ELF-1 (cell line): ENCODE measurements around the gene PIGP.
A peak's percentile ranks its signal among the peaks of the same experiment; 100 is the strongest.
"Not testable (repeated sequence)": the region's sequence is repeated elsewhere in the genome, so short reads cannot be mapped to it uniquely, and the experiment has no call there.

Experiments used
- DNase-seq: peaks from one replicate; pipeline ENCODE4 v3.0.0-alpha.2; 2016; ENCODE audit warnings: low read depth, low spot score

PIGP gene

DNA sequence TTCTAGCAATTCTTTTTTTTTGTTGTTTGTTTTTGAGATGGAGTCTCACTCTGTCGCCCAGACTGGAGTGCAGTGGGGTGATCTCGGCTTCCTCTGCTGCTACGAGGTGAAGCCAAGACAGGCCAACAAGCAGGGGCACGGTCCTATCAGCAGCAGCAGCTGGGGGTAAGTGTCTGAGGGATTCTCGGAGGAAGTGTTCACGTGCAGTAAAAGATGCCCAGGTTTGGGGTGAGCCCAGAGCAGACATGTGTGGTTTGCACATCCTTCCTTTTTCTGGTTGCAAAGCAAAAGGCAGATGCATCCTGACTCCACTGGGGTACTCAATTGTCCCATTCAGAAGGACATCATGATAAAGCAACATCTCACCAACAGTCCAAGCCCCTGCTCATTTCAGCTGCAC, 27.7 kb downstream of the PIGP start:
- DNase-seq, result no peak

DNA sequence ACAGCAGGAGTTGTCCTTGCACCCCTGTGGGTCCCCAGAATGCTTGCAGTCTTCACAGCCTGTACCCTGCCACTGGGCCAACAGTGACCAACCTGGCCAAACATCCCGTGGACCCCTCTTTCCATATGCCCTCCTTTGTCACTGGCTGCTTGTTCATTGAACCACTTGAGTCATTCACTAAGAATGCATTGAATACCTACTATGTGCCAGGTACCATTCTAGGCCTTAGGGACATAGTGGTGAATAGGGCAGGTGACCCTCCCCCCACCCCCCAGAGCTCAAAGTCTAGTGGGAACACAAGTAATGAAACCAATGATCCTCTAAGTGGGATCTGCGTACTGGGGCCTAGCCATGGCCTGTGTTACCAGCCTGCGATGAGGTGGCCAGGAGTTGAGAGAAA, 28.2 kb downstream of the PIGP start:
- no peak for DNase-seq

DNA sequence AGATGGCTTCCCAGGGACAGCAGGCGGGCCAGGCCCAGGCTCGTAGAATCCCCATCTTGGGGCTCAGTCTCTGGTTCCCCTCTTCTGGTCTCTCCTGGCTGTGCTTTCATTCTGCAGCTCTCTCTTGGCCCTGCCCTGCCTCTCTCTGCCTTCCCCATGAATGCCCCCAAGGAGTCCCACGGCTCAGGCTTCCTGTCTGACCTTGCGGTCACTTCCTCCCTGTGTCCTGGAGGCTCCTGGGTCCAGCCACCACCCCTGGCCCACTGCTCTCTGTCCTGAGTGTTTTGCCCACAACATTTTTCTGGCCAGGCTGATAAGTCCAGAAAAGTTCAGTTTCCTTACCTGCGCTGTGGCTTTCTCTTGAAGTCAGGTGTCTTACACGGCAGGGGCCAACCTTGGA, 29.1 kb downstream of the PIGP start:
- no peak for DNase-seq

DNA sequence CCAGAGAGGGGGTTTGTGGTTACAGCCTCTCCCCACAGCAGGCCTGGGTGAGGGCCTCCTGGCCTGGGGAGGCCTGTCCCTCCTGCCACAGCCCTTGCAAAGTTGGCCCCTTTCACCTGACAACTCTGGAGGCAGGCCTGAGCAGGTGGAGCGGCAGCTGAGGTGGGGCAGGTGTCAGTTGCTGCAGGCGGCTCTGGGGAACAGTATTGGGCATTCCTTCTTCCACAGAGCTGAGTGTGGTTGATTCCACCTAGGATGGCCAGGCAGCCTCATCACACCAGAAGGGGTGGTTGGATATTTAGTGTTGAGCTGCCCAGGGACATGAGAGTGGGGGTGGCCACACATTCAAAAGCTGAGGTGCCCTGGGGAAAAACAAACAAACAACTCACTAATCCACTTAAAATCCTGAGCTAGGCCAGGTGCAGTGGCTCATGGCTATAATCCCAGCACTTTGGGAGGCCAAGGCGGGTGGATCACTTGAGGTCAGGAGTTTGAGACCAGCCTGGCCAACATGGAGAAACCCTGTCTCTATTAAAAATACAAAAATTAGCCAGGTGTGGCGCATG, 31.1 kb downstream of the PIGP start:
- DNase-seq, result peak; percentile 14

DNA sequence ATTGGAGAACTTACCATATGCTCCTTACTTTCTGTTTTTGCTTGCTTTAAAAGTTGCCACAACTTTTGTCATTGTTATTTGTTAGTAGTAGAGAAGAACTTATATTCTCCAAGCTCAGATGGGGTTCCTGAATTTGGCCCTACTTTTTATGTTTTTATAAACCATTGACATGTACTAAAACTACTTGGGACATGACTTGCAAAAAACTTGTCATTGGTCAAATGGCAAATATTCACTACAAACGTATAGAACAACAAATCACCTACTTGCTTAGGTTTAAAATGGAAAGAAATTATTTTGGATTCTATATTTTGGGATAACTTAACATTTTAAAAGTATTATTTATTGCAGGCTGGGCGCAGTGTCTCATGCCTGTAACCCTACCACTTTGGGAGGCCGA, 32.7 kb downstream of the PIGP start:
- no peak for DNase-seq

DNA sequence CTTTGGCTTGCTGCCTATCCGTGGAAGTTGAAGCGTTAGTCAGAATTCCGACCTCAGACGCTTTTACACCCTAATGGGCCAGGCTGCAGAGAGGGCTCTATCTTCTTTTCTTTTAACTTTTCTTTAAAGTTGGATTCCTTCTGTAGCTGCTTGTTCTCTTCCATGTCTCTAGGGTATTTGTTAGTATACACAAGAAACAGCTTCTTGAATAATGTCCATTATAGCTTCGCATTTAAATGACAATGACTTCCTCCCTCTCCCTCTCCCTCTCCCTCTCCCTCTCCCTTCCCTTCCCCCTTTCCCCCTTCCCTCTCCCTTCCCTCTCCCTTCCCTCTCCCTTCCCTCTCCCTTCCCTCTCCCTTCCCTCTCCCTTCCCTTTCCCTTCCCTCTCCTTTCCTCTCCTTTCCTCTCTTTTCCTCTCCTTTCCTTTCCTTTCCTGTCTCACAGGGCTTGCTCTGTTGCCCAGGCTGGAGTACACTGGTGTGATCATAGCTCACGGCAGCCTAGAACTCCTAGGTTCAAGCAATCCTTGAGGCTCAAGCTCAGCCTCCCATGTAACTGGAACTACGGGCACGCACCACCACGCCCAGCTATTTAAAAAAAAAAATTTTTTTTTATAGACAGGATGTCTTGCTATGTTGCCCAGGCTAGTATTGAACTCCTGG, 33.3 kb downstream of the PIGP start:
- DNase-seq, result peak; percentile 8

DNA sequence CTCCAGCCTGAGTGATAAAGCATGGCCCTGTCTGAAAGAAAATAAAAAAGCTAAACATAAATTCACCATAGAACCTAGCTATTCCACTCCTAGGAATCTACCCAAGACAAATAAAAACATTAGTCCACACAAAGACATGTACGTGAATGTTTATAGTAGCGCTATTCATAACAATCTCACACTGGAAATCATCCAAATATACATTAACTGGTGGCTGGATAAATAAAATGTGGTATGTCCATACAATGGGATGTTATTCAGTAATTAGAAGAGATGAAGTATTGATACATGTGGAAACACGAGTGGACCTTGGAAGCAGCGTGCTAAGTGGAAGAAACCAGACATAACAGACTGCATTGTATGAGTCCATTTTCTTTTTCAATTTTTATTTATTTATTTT, 36.7 kb downstream of the PIGP start:
- no peak for DNase-seq

DNA sequence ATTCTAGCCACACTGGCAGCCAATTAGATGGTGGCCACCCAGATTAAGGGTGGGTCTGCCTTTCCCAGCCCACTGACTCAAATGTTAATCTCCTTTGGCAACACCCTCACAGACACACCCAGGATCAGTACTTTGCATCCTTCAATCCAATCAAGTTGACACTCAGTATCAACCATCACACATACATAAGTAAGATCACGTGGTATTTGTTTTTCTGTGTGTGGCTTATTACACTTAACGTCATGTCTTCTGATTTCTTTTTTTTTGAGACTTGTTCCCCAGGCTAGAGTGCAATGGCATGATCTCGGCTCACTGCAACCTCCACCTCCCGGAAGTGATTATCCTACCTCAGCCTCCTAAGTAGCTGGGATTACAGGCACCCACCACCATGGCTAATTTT, 38.5 kb downstream of the PIGP start:
- not testable (repeated sequence) for DNase-seq

DNA sequence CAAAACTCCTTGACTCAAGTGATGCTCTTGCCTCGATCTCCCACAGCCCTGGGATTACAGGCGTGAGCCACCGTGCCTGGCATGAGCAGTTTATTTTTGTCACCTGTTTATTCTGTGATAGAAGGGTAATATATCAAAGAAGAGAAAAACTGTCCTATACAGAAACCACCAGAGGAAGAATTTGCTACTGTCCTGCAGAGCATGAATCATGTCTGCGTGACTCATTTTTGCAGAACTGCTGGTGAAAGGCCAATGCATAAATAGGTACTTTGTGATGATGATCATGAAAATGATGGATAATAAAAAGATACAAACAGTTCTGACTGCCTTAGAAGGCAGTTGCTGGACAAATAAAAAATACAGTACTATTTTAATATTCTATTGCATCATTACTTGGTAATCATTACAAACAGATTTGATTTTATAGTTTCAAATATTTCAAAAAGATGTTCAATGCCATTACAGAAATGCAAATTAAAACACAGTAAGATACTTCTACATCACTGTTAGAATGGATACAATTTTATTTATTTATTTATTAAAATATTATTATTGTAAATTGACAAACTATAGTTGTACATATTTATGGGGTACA, 39.9 kb downstream of the PIGP start:
- DNase-seq, result no peak

DNA sequence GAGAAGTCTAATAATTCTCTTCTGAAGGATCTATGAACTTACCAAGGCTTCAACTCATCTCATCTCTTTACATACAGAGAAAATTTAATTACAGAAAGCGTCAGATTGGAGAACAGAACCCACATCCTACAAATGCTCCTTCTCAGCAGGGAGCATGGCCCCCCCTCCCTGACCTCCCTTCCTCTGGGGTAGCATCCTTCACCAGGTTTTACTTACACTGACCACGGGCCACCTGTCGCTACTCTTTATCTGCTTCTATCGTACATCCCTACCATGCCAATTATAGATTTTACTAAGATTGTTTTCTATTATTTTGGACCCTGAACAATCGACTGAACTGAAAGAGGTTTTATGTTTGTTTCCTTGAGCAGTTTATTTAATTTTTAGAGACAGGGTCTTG, 40.6 kb downstream of the PIGP start:
- DNase-seq, result no peak

DNA sequence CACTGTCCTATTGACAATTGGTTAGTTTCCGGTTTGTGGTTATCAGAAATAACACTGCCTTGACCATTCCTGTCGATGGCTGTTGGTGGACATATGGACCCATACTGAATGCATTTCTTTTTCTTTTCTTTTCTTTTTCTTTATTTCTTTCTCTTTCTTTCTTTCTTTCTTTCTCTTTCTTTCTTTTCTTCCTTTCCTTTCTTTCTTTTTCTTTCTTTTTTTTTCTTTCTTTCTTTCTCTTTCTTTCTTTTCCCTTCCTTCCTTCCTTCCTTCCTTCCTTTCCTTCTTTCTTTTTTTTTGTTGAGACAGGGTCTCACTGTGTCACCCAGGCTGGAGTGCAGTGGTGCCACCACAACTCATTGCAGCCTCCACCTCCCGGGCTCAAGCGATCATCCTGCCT, 42.0 kb downstream of the PIGP start:
- no peak for DNase-seq

DNA sequence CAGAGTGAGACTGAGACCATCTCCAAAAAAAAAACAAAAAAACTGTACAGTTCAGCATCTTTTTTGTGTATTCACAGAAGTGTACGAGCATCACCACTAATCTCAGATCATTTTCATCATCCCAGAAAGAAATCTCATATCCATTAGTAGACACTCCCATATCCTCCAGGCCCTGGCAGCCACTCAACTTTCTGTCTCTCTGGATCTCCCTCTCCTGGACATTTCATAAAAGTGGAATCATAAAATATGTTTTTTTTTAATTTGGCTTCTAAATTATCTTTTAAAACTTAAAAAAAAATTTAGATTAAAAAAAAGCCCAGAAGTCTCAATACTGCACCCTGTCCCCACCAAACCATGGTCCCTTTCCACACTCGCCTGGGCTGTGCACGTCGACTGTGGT, 44.3 kb downstream of the PIGP start:
- DNase-seq, result no peak

DNA sequence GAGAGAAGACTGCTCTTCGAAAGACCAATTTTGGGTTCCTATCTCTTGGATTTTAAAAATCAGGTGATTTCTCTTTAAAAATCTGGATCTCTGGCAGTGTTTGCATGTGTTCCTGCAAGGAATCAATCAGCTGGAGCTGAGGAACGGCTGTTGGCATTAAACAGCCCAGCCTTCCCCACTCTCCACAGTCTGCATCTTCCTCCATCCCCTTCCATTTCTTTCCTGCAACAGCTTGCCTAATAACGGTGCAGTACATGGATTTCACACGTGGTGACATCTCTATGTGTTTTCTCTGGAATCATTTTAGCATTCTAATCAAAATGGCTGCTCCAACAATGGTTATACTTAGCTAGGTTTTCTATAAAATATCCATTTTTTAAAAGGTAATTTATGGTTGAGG, 46.4 kb downstream of the PIGP start:
- DNase-seq, result no peak

DNA sequence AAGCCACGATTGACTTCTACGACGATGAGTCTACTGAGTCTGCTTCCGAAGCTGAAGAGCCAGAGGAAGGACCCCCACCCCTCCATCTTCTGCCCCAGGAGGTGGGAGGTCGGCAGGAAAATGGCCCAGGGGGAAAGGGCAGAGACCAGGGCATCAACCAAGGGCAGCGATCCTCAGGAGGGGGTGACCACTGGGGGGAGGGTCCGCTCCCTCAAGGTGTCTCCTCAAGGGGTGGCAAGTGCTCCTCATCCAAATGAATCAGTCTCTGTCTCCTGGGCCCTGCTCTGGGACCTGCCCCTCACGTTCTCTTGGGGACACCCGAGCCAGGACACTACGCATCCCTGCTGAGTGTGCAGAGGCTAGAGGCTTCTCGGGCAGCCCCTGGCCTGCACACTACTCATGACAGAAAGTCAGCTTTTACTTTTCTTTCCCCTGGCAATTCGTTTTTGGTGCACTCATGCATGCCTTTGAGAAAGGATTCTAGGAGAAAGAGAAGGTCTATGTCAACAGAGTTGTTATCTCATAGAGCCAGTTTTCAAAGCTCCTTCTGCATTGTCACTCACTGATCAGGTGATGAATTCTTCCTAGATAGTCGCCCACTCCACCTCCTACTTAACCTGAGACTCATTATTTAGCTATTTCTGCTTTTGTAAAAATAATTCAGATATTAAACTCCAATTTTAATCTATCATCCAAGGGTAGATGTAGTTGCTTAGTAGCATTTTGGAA, 54.8 kb downstream of the PIGP start:
- no peak for DNase-seq
